ENCODE measurements around the gene DAP3.
"Not testable (repeated sequence)": the region's sequence is repeated elsewhere in the genome, so short reads cannot be mapped to it uniquely, and the experiment has no call there.

DAP3 gene

DNA sequence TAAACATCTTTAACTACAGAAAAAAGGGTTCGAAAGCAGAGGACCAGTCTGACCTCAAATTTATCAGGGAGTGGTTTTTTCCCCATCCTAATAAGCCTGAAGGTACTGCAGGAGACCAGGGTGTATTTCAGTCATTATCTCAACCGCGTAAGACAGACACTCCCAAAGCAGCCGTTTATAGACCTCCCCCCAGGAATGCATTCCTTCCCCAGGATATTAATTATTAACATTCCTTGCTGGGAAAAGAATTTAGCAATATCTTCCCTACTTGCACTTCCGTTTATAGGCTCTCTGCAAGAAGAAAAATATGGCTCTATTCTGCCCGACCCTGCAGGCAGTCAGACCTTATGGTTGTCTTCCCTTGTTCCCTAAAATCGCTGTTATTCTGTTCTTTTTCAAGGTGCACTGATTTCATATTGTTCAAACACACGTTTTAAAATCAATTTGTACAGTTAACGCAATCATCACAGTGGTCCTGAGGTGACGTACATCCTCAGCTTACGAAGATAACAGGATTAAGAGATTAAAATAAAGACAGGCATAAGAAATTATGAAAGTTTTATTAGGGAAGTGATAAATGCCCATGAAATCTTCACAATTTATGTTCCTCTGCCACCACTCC lies 46.2 kb upstream of the DAP3 start:
- H3K9me3 ChIP-seq (ENCODE audit: control insufficient read depth, insufficient read depth, low read depth, low read length); H3K4me1 ChIP-seq (ENCODE audit: control insufficient read depth, insufficient read depth, low read length); H3K4me3 ChIP-seq (ENCODE audit: low read depth, low read length); H3K27ac ChIP-seq (ENCODE audit: extremely low read depth, low read depth, low read length); POLR2A ChIA-PET; H3K36me3 ChIP-seq (ENCODE audit: control insufficient read depth in 2 of 2, insufficient read depth in 1 of 2, low read length in 2 of 2): not testable (repeated sequence)
- TF ChIP-seq, protein P1, sequence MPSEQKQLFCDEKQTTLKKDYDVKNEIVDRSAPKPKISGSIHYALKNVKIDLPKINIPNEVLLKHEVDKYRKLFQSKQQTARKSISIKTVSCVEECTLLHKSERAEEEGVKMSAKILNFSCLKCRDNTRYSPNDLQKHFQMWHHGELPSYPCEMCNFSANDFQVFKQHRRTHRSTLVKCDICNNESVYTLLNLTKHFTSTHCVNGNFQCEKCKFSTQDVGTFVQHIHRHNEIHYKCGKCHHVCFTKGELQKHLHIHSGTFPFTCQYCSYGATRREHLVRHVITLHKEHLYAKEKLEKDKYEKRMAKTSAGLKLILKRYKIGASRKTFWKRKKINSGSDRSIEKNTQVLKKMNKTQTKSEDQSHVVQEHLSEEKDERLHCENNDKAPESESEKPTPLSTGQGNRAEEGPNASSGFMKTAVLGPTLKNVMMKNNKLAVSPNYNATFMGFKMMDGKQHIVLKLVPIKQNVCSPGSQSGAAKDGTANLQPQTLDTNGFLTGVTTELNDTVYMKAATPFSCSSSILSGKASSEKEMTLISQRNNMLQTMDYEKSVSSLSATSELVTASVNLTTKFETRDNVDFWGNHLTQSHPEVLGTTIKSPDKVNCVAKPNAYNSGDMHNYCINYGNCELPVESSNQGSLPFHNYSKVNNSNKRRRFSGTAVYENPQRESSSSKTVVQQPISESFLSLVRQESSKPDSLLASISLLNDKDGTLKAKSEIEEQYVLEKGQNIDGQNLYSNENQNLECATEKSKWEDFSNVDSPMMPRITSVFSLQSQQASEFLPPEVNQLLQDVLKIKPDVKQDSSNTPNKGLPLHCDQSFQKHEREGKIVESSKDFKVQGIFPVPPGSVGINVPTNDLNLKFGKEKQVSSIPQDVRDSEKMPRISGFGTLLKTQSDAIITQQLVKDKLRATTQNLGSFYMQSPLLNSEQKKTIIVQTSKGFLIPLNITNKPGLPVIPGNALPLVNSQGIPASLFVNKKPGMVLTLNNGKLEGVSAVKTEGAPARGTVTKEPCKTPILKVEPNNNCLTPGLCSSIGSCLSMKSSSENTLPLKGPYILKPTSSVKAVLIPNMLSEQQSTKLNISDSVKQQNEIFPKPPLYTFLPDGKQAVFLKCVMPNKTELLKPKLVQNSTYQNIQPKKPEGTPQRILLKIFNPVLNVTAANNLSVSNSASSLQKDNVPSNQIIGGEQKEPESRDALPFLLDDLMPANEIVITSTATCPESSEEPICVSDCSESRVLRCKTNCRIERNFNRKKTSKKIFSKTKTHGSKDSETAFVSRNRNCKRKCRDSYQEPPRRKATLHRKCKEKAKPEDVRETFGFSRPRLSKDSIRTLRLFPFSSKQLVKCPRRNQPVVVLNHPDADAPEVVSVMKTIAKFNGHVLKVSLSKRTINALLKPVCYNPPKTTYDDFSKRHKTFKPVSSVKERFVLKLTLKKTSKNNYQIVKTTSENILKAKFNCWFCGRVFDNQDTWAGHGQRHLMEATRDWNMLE (tag by site-specific recombination; conservative IDR thresholded peaks at IDR 0.05; ENCODE audit: low read depth), result 0 out of 2 replicates have a peak, but pooled peaks have one; percentile 25
- TF ChIP-seq ZNF626 (tag by site-specific recombination; IDR thresholded peaks at IDR 0.05) (peak; percentile 79; the same call in 1 of the 2 replicates), SETDB1 (IDR thresholded peaks at IDR 0.05; ENCODE audit: insufficient read length, low read length) (peak; percentile 66), ZNF184 (tag by site-specific recombination; IDR thresholded peaks at IDR 0.05) (peak; percentile 44; the same call in 1 of the 2 replicates), ZNF677 (tag by site-specific recombination; IDR thresholded peaks at IDR 0.05) (0 out of 2 replicates have a peak, but pooled peaks have one; percentile 20), ZNF529 (tag by site-specific recombination; IDR thresholded peaks at IDR 0.05; ENCODE audit: insufficient replicate concordance) (peak; percentile 36), ZNF544 (tag by site-specific recombination; IDR thresholded peaks at IDR 0.05) (0 out of 2 replicates have a peak, but pooled peaks have one; percentile 20)
- CTCF ChIA-PET, result interaction anchor here (0.6 kb wide), 1 partner anchor 256 kb away, joined by 3 read pairs; no protein-coding TSS in a partner anchor

DNA sequence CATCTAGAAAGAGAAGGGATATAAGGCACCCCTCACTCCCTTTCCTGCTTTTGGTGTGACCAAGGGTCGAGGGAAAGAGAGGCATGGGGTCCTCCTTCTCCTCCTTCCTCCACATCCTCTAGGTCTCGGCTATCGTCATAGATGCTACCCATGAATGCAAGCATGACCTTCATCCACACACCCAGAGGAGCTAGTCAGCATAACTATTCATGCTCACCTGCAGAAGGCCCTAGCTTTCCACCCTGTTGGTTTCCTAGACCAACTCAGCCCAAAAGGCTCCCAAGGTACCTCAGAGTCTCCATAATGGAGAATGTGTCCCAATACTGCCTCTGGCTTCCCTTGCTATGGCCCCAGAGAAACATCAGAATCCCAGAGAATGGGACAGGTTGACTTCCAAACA lies 45.7 kb upstream of the DAP3 start:
- Histone ChIP-seq H3K27ac (ENCODE audit: extremely low read depth, low read depth, low read length) (no peak overlapping the region), H3K4me1 (ENCODE audit: control insufficient read depth, insufficient read depth, low read length) (no peaks in the 10 kb centered on the region), H3K9me3 (ENCODE audit: control insufficient read depth, insufficient read depth, low read depth, low read length) (no peaks in the 10 kb centered on the region), H3K36me3 (ENCODE audit: control insufficient read depth in 2 of 2, insufficient read depth in 1 of 2, low read length in 2 of 2) (no peaks in the 10 kb centered on the region), H3K4me3 (ENCODE audit: low read depth, low read length) (no peak overlapping the region)
- TF ChIP-seq, protein P2, sequence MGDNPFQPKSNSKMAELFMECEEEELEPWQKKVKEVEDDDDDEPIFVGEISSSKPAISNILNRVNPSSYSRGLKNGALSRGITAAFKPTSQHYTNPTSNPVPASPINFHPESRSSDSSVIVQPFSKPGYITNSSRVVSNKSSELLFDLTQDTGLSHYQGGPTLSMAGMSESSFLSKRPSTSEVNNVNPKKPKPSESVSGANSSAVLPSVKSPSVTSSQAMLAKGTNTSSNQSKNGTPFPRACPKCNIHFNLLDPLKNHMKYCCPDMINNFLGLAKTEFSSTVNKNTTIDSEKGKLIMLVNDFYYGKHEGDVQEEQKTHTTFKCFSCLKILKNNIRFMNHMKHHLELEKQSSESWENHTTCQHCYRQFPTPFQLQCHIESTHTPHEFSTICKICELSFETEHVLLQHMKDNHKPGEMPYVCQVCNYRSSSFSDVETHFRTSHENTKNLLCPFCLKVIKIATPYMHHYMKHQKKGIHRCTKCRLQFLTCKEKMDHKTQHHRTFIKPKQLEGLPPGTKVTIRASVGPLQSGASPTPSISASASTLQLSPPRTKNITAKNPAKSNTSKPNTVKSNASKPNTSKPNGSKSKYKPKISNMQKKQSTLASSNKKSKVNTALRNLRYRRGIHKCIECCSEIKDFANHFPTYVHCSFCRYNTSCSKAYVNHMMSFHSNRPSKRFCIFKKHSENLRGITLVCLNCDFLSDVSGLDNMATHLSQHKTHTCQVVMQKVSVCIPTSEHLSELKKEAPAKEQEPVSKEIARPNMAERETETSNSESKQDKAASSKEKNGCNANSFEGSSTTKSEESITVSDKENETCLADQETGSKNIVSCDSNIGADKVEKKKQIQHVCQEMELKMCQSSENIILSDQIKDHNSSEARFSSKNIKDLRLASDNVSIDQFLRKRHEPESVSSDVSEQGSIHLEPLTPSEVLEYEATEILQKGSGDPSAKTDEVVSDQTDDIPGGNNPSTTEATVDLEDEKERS (tag by site-specific recombination; IDR thresholded peaks at IDR 0.05), result peak; percentile 74
- TF ChIP-seq, protein P3, sequence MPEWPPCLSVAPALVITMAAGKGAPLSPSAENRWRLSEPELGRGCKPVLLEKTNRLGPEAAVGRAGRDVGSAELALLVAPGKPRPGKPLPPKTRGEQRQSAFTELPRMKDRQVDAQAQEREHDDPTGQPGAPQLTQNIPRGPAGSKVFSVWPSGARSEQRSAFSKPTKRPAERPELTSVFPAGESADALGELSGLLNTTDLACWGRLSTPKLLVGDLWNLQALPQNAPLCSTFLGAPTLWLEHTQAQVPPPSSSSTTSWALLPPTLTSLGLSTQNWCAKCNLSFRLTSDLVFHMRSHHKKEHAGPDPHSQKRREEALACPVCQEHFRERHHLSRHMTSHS (tag by site-specific recombination; IDR thresholded peaks at IDR 0.05), result no peak
- TF ChIP-seq KLF8 (tag by site-specific recombination; IDR thresholded peaks at IDR 0.05) (0 out of 2 replicates have a peak, but pooled peaks have one; percentile 38), SETDB1 (IDR thresholded peaks at IDR 0.05; ENCODE audit: insufficient read length, low read length) (peak; percentile 63), ZIC2 (tag by site-specific recombination; IDR thresholded peaks at IDR 0.05) (no peak), TRIM28 (IDR thresholded peaks at IDR 0.05; ENCODE audit: borderline replicate concordance, low read length) (peak; percentile 99; the same call in 1 of the 2 replicates)
- CTCF ChIA-PET, result no interaction called here
- POLR2A ChIA-PET, result no interaction called here
